ENCODE data around the gene FGFR2. TPM values are rescaled to one million over a fixed set of nuclear protein-coding genes. Genes with fewer than 3 reads are reported as not detected.

The FGFR2 gene
- total RNA-seq, 1 donor from 2014 or later: 0.19 TPM

- intact Hi-C loops (cut with DNase I): no loop called here
- DNase-seq (ENCODE audit: low spot score): no peak
Observed at GRCh38 chr10:121511460-121511859, 86.8 kb downstream of the FGFR2 start.

GRCh38 chr10:121510201-121510771, 88.0 kb downstream of the FGFR2 start:
- DNase-seq (ENCODE audit: low spot score): no peak
- intact Hi-C loops (cut with DNase I): no loop called here

GRCh38 chr10:121509796-121510195, 88.4 kb downstream of the FGFR2 start:
- intact Hi-C loops (cut with DNase I): no loop called here

GRCh38 chr10:121509112-121509511, 89.1 kb downstream of the FGFR2 start:
- DNase-seq (ENCODE audit: low spot score): no peak
- intact Hi-C loops (cut with DNase I): no loop called here

More at GRCh38 chr10:121509796-121510195, 88.4 kb downstream of the FGFR2 start:
- DNase-seq (ENCODE audit: low spot score): no peak

- intact Hi-C loops (cut with DNase I): no loop called here
- DNase-seq (ENCODE audit: low spot score): no peak
Observed at GRCh38 chr10:121503587-121504051, 94.6 kb downstream of the FGFR2 start.

GRCh38 chr10:121501796-121502195, 96.4 kb downstream of the FGFR2 start:
- intact Hi-C loops (cut with DNase I): no loop called here
- DNase-seq (ENCODE audit: low spot score): no peak

- intact Hi-C loops (cut with DNase I): no loop called here
- DNase-seq (ENCODE audit: low spot score): no peak
Observed at GRCh38 chr10:121500701-121501332, 97.4 kb downstream of the FGFR2 start.

- intact Hi-C loops (cut with DNase I): no loop called here
- DNase-seq (ENCODE audit: low spot score): no peak
Observed at GRCh38 chr10:121497513-121498470, 100.5 kb downstream of the FGFR2 start.

GRCh38 chr10:121495719-121496118, 102.5 kb downstream of the FGFR2 start:
- DNase-seq (ENCODE audit: low spot score): no peak
- intact Hi-C loops (cut with DNase I): no loop called here

- intact Hi-C loops (cut with DNase I): no loop called here
- DNase-seq (ENCODE audit: low spot score): no peak
Observed at GRCh38 chr10:121494296-121494695, 103.9 kb downstream of the FGFR2 start.

GRCh38 chr10:121493521-121493920, 104.7 kb downstream of the FGFR2 start:
- DNase-seq (ENCODE audit: low spot score): no peak
- intact Hi-C loops (cut with DNase I): no loop called here

GRCh38 chr10:121490871-121491519, 107.2 kb downstream of the FGFR2 start:
- DNase-seq (ENCODE audit: low spot score): no peak
- intact Hi-C loops (cut with DNase I): no loop called here

- intact Hi-C loops (cut with DNase I): no loop called here
Observed at GRCh38 chr10:121485436-121486139, 112.7 kb downstream of the FGFR2 start.

GRCh38 chr10:121484816-121485215, 113.4 kb downstream of the FGFR2 start:
- no peak for DNase-seq (ENCODE audit: low spot score)
- intact Hi-C loops (cut with DNase I): no loop called here

More at GRCh38 chr10:121485436-121486139, 112.7 kb downstream of the FGFR2 start:
- no peak for DNase-seq (ENCODE audit: low spot score)

- DNase-seq (ENCODE audit: low spot score): no peak
- intact Hi-C loops (cut with DNase I): no loop called here
Observed at GRCh38 chr10:121484401-121484800, 113.8 kb downstream of the FGFR2 start.

GRCh38 chr10:121481180-121481579, 117.1 kb downstream of the FGFR2 start:
- intact Hi-C loops (cut with DNase I): no loop called here
- no peak for DNase-seq (ENCODE audit: low spot score)

- intact Hi-C loops (cut with DNase I): no loop called here
Observed at GRCh38 chr10:121478556-121478955, 119.7 kb downstream of the FGFR2 start.

GRCh38 chr10:121469797-121470606, 128.2 kb downstream of the FGFR2 start:
- intact Hi-C loops (cut with DNase I): no loop called here
- DNase-seq (ENCODE audit: low spot score): no peak

More at GRCh38 chr10:121478556-121478955, 119.7 kb downstream of the FGFR2 start:
- DNase-seq (ENCODE audit: low spot score): no peak
